Stimulated activated memory B cell treated with anti-CD40 and anti-IgM and Interleukin-4, amounts not matched to agents 10 μg/mL and 1 μg/mL and 100 μg/mL, for 72 hours (primary cell): ENCODE data around the gene DHCR24.

Source experiments
- ATAC-seq: fragments of 150-1000 bp; cut with Tn5 transposase; 2 replicates; pipeline ENCODE4 v1.10.0; 2021
- H3K27ac Mint-ChIP-seq: one replicate; pipeline ENCODE4 v1.8.0; 2022; ENCODE audit warnings: mild to moderate bottlenecking, mixed read lengths
- H3K27me3 Mint-ChIP-seq: one replicate; pipeline ENCODE4 v1.8.0; 2022; ENCODE audit warnings: mixed read lengths
- H3K36me3 Mint-ChIP-seq: one replicate; pipeline ENCODE4 v1.8.0; 2022; ENCODE audit warnings: mixed read lengths
- H3K4me1 Mint-ChIP-seq: one replicate; pipeline ENCODE4 v1.8.0; 2022; ENCODE audit warnings: mixed read lengths
- H3K4me3 Mint-ChIP-seq: one replicate; pipeline ENCODE4 v1.8.0; 2022; ENCODE audit warnings: mild to moderate bottlenecking, moderate library complexity, mixed read lengths
- H3K9me3 Mint-ChIP-seq: one replicate; pipeline ENCODE4 v1.8.0; 2022; ENCODE audit warnings: mixed read lengths

Gene DHCR24

DNA sequence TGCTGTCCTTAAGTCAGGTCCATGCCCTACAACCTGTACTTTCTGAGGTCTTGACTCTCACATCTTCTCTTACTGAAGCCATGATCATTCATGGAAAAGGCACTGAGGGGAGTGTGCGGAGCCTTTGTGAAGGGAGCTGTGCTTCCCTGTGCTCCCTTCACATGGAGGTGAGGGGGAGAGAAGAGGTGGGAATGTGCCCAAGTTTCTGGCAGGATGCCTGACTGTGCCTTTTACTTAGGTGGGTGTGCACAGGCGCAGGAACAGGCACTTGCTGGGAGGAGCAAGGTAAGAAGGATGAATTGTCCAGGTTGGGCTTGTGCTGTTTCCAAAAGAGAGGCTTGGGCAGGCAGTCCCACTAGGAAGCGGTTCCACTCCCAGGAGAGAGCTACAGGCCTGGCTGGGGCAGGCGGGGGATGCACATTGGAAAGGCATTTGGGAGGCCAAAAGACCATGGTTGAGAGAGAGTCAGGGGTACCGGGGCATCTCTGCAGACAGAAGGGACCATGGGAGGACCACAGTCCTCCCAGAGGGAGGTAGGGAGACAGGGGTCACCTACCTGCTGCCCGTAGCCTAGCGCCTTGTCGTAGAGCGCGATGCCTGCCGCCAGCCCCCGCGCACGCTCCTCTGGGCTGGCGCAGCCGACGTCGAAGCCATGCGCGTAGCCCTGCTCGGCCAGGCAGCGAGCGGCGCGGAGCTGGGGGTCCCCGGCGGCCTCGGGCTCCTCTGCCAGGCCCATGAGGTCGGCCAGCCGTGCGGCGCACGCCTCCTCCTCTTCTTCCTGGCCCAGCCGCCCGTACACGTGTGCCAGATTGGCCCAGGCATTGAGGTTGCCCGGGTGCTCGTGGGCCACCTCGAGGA lies 86.7 kb downstream of the DHCR24 start:
- H3K27me3 Mint-ChIP-seq: no peaks in the 10 kb centered on the region
- H3K4me3 Mint-ChIP-seq: peak overlapping the region; percentile 91
- H3K36me3 Mint-ChIP-seq: peaks cover 10% of the 10 kb centered on the region
- ATAC-seq: no peak
- H3K9me3 Mint-ChIP-seq: no peaks in the 10 kb centered on the region
- peak overlapping the region; percentile 68 for H3K27ac Mint-ChIP-seq
- peaks cover 38% of the 10 kb centered on the region for H3K4me1 Mint-ChIP-seq
